ENCODE measurements around the gene THSD4.
A peak's percentile ranks its signal among the peaks of the same experiment; 100 is the strongest.

Gene THSD4

DNA sequence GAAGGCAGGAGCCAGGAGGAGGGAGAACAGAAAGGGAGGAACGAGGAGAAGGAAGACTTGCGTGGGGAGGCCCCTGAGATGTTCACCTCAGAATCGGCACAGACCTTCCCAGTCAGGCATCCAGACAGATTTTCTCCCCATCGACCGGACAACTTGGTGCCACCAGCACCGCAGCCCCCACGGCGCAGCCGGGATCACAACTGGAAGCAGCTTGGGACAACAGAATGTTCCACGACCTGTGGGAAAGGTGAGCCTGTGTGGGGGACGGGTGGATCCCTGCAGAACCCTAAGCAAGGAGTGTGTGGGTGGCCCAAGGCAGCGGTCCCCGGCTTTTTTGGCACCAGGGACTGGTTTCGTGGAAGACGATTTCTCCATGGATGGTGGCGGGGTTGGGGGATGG is 622.5 kb downstream of the THSD4 start:
- DNase-seq: no peak

DNA sequence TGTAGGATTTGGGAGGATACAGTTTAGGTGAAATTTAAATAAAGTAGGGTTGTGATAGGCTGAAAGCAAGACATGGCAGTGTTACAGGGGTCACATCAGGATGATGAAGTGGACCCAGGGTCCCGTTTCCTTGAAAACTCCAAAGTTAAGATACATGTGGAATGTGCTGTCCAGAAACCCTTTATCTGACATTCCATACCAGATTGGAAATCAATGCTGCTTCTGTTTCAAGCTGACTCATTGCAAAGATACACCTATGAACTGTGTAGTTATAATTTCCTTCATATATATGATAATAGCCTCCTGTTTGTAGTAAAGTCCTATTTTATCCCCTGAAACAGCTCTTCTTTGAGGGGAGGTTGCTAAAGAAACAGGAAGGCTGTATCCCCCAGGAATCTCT is 624.1 kb downstream of the THSD4 start:
- no peak for DNase-seq

- no peak for DNase-seq
Observed at GRCh38 chr15:71742964-71743363, 627.7 kb downstream of the THSD4 start.

GRCh38 chr15:71743861-71744382 is 628.7 kb downstream of the THSD4 start:
- DNase-seq: peak; percentile 72

- no peak for DNase-seq
Observed at GRCh38 chr15:71746719-71747118, 631.4 kb downstream of the THSD4 start.

DNA sequence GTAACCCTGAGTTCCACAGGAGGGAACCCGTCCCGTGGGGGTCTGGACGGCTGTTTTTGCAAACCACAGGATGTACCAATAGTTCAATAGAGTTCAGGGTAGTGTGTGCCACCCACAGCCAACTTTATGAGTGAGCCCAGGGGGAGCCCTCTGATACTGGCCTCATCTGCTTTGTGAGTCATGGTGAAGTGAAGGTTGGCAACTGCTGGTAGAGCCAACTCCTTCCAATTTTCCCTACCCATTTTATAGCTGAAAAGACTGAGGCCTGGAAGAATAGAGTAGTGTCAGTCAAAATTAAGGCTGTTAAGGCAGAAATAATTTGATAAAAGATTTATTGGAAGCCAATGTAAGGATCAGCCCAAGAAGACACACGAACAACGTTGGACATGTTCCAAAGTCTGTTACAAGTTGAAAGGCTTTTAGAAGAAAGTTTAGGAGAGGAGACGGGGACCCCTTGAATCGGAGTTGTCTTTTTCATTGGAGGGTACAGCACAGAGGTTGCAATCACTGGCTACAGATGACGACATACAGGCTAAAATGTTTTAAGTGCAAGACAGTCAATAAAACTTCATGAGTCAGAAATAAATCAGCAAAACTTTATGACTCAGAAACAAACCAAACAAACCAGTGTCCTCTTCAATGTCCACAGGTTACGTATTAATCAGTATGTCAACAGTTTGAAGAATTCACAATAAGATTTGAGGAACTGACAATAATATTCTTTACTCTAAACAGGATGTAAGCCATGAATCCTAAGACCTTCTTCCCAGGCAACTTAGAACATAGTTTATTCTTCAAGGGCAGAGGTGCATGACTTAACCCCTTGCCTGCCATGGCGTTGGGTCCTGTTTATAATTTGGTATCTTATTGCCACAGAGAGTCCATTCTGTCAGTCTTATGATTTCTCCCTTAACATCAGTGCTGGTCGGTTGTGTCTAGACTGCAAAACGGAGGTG is 632.1 kb downstream of the THSD4 start:
- DNase-seq: no peak

DNA sequence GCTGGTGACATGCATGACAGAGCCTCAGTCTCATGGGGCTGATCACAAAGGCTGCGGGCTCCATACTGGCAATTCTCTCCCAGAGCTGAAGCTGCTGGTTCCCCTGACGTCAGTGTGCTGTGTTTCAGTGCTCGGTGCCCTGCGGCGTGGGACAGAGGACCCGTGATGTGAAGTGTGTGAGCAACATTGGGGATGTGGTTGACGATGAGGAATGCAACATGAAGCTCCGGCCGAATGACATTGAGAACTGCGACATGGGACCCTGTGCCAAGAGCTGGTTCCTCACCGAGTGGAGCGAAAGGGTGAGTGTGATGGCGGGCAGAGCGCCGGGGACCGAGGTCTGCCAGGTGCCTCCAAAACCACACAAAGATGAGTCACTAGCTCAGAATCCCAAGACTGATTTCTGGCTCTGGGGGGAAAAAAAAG is 633.0 kb downstream of the THSD4 start:
- DNase-seq: no peak

DNA sequence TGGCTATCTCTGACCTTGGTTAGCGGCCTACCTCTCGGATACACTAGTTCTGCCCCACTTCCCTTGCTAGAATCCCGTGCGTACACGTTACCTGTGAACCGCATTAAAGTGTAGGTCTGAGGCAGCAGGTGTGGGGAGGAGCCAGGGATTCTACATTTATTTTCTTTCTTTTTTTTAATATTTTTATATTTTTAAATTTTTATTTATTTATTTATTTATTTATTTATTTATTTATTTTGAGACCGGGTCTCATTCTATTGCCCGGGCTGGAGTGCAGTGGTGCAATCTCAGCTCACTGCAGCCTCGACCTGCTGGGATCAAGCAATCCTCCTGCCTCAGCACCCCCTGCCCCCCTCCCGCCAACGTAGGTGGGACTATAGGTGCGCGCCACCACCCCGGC is 634.2 kb downstream of the THSD4 start:
- DNase-seq: no peak

- no peak for DNase-seq
Observed at GRCh38 chr15:71752128-71752527, 636.9 kb downstream of the THSD4 start.

DNA sequence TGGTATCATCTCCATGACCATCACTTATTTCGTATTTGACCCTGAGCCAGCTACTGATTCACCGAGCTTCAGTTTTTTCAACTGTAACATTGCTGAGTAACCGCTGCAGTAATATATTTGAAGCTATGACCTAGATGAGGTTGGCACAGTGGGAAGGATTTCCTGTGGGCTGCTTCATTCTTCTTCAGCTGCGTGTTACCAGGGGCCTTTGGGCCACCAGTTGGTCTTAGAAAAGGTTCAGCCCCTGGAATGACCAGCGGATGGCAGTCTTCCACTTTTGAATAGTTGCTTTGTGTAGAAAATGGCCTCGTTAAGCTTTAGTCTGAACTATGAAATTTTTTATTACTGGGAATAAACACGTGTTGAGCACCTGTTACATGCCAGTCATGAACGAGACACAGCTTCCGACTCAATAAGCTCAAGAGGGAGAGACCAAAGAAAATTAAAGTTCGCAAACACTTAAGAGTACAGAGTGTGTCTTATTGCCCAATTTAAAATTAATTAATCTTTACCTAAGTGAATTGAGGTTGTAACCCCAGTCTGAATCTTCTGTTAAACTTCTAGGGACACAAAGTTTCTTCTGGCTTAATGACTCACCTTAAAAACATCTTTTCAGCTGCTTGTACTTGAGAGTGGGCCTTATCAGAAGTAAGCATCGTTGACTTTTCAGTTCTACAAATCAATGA is 637.5 kb downstream of the THSD4 start:
- DNase-seq: no peak

DNA sequence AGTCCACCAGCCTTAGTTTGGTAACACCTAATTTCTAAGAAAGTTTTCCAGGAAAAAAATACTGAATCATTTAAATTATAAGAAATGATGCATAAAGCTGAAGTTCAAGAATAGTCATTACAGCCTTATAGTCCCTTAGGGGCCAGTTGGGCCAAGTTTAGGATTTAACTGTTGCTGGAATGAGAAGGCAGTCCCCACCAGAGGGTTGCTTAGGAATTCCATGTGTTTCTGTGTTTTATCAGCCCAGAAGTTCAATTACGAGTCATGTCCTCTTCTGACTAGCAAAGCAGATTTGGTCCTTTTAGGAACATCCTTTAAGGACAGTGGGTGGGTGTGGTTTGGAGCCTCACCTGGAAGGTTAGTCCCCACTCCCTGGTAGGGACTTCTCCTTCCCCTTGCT is 638.1 kb downstream of the THSD4 start:
- no peak for DNase-seq

- no peak for DNase-seq
Observed at GRCh38 chr15:71754660-71755059, 639.4 kb downstream of the THSD4 start.

GRCh38 chr15:71755092-71755970 is 640.1 kb downstream of the THSD4 start:
- DNase-seq: no peak

DNA sequence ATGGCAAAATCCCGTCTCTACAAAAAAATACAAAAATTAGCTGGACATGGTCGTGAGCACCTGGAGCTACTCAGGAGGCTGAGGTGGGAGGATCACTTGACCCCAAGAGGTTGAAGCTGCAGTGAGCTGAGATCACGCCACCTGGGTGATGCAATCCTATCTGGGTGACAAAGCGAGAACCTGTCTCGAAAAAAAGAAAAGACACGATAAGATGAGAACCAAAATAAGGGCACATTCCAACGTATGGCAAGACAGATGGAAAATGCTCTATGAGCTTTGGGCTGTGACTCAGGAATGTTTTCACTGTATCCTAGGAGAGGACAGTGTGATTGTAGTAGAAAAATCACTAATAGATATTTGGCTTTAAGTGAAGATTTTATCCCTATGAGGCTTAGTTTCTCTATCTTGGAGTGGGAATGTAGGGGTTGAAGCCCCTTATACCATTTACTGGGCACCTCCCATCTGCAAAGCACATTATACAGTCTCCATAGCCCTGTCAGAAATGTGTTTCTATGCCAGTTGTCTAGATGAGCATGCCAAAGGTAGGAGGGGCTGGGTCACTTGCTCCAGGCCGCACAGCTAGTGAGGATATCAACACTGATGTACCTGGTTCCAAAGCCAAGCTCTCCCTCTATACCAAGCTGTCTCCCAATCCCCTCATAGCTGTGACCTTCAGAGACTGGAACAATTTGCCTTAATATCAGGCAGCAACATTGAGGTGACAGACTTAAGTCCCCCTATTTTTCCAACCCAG is 641.5 kb downstream of the THSD4 start:
- DNase-seq: no peak

GRCh38 chr15:71757741-71758530 is 642.7 kb downstream of the THSD4 start:
- no peak for DNase-seq

DNA sequence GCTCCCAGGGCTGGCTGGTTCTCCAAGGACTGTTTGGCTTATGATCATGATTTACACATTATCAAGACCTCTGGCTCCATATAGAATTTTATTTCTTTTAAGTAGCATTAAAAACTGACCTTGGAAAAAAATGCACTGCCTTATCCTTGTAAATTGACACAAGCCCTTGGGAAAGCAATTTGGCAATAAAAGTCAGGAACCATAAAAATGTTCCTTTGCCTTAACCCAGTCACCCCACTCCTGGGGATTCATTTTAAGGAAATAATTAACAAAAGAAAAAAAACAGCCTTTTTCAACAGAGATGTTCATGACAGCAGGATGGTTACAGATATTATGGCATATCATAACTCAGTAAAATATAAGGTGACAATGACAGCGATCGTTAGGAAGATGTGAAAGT is 643.4 kb downstream of the THSD4 start:
- DNase-seq: no peak

DNA sequence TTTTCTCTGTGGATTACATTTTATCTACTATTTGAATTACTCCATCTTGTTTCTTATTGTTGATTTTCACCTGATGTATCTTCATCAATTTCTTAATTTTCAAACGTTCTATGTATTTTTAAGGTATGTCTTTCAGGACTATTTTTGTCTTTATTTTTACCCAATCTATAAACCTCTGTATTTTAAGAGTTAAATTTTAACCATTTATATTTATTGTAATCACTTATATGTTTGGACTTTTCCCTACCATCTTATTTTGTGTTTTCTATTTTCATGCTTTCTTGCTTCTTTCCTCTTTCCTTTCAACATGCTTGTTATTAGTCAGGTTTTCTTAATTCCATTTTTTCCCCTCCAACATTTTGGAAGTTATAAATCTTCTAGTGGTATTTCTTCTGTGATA is 645.6 kb downstream of the THSD4 start:
- no peak for DNase-seq

DNA sequence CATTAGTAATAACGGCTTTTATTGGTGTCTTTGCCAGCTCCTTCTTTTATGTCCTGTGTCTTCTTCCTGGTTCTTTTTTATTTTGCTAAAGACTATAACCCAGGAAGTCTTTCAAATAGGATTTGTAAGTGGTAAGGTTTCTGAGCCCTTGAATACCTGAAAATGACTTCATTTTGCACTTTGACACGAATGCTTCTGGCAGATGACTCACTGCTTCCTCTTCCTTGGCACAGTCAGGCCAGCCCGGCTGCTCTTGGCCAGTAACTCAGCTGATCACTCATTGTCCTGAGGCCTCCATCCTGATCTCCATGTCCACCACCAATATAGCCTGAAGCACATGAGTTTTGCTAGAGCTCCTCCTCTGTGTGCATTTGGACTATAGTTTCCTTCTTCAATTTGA is 646.4 kb downstream of the THSD4 start:
- no peak for DNase-seq

- no peak for DNase-seq
Observed at GRCh38 chr15:71768184-71768583, 652.9 kb downstream of the THSD4 start.

DNA sequence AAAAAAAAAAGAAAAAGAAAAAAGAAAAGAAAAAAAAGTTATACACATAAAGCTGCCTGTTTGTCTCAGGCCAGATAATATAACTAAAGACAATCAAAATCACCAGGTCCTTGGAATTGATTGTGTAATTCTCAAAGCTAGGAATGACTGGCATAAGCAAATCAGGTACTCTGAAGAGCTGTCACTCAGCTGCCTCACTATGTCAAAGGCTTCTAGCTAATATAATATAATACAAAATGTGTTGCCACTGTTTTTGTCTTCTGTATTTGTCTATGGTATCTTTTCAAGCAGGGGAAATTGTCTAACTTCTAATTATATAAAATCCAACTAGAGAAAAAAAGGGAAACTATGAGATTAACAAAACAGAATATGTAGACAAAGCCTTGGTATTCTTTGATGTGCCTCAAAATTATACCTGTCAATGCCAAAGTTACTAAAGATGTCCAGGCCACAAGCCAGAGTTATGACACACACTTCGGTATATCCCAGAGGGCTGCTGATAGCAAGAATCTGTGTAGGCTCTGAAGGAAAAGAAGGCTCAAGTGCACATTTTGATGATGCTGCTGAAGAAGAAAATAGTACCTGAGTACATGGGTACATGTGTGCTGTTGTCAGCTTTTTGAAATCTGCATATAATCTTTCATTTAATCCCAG is 658.1 kb downstream of the THSD4 start:
- no peak for DNase-seq

DNA sequence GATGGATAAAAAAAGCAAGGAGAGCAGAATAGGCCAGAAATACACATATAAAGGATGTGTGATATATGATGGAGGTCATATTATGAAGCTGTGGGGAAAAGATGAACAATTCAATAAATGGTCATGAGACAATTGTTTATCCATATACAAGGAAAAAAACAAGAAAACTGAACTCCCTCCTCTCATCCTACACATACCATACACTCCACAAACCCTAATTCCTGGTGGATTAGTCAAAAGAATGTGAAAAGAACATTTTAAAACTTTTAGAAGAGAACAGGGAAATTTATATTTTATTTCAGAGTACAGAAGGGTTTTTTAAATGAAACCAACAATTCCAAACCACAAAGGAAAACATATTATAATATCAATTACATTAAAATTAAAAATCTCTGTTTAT is 660.6 kb downstream of the THSD4 start:
- DNase-seq: no peak
